ENCODE data around the gene FBXO48.
"Not testable (repeated sequence)": the region's sequence is repeated elsewhere in the genome, so short reads cannot be mapped to it uniquely, and the experiment has no call there.

Gene FBXO48, protein sequence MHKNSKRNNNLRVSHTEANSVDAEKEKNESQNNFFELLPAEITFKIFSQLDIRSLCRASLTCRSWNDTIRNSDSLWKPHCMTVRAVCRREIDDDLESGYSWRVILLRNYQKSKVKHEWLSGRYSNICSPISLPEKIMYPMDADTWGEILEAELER

GRCh38 chr2:68467077-68467960 lies at the start of gene FBXO48, which contains the start of gene APLF:
FBXO48 (minus strand) TSS chr2:68467294; CDS start chr2:68465145, 2,149 bp downstream.
APLF (plus strand) TSS chr2:68467585; CDS start chr2:68467732, 147 bp downstream.
- peak; percentile 100 for DNase-seq (ENCODE audit: low spot score)

DNA sequence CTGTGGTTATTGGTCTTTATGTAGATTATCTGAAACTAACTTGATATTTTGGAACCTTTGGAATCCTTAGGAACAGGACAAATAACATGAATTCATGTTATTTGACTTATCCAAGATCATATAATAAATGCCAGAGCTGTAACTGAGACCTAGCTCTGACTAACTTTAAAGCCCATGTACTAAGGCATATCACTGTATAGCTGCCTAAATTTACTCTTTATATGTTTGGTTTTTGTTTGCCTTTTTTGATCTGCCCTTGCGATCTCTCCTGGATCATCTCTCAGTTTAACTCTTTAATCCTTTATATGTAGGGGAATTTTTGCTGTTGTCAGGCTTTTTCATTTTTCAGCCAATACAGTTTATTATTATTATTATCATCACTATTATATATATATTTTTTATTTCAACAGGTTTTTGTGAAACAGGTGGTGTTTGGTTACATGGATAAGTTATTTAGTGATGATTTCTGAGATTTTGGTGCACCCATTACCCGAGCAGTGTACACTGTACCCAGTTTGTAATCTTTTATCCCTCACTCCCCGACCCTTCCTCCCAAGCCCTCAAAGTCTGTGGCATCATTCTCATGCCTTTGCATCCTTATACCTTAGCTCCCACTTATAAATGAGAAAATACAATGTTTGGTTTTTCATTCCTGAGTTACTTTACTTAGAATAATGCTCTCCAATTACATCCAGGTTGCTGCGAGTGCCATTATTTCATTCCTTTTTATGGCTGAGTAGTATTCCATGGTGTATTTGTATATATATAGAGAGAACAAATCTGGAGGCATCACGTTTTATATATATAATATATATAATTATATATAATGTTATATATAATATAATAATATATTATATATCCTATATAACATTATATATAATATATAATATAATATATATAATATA lies 49.2 kb upstream of the FBXO48 start:
- DNase-seq (ENCODE audit: low spot score) = no peak

GRCh38 chr2:68514316-68514929 lies 47.3 kb upstream of the FBXO48 start:
- DNase-seq (ENCODE audit: low spot score) = no peak

DNA sequence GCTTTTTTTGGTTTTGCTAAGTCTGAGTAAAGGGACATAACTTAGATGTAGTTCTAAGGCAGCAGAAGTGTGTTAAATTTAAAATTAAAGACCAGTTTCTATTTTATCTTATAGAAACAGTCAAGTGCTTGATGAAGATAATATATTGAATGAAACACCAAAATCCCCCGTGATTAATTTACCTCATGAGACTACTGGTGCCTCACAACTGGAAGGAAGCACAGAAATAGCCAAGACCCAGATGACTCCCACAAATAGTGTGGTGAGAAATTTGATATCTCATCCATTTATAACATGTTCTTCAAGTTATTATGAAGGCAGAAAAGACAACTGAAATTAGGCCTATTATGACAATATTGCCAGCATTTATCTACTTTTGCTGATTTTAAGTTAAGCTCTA lies 45.9 kb upstream of the FBXO48 start:
- DNase-seq (ENCODE audit: low spot score) = no peak

- no peak for DNase-seq (ENCODE audit: low spot score)
Observed at GRCh38 chr2:68512326-68512725, 45.2 kb upstream of the FBXO48 start.

GRCh38 chr2:68506170-68506569 lies 39.1 kb upstream of the FBXO48 start:
- DNase-seq (ENCODE audit: low spot score) = no peak

GRCh38 chr2:68505603-68506159 lies 38.6 kb upstream of the FBXO48 start:
- DNase-seq (ENCODE audit: low spot score) = no peak

- no peak for DNase-seq (ENCODE audit: low spot score)
Observed at GRCh38 chr2:68501768-68502167, 34.7 kb upstream of the FBXO48 start.

- no peak for DNase-seq (ENCODE audit: low spot score)
Observed at GRCh38 chr2:68500649-68501048, 33.6 kb upstream of the FBXO48 start.

DNA sequence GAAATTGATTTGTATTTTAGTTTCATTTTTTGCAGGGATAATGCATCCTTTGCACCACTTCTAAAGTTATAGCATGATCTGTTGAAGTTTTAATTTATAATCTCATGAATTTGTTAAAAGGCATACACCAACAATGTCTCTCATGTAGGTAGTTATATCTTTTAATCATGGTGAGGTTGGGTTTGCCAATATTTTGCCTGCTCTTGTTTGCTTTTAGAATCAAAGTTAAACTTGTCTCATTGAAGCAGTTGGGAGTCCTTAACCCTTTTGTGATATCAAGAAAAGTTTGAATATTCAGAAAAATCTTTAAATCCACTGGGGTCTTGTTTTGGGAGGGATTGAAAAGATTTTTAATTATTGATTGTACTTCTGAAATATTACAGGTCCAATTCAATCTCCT lies 32.0 kb upstream of the FBXO48 start:
- no peak for DNase-seq (ENCODE audit: low spot score)

GRCh38 chr2:68491582-68491981 lies 24.5 kb upstream of the FBXO48 start:
- no peak for DNase-seq (ENCODE audit: low spot score)

DNA sequence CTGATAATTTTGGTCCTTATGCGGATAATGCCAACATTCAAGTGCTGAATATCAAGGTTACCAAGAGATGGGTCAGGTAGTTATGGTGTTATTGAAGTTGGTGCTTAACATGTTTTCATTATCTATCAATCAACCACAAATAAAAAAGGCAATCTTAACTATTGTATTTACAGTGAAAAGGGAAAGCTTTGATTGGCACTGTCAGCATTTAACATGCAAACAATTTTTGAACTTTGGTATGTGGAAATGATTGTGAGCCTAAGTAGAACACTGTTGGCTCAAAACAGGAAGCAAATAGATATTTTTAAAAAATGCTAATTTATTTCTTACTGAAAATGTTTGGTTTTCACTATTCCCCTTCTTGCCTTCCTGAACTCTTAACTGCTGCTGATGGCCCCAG lies 22.2 kb upstream of the FBXO48 start:
- no peak for DNase-seq (ENCODE audit: low spot score)

DNA sequence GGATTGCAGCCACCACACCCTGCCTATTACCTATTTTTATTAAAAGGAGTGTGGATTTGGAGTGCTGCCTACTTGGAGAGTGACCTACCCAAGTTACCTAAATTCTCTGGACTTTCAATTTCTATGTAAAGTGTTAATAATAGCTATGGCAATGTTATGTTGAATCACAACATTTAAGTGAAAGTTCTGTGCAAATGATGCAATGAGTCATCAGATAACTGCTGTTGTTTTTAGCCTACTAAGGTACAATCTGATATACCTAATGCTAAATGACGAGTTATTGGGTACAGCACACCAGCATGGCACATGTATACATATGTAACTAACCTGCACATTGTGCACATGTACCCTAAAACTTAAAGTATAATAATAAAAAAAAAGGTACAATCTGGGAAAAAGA lies 21.5 kb upstream of the FBXO48 start:
- not testable (repeated sequence) for DNase-seq (ENCODE audit: low spot score)

- peak; percentile 56 for DNase-seq (ENCODE audit: low spot score)
Observed at GRCh38 chr2:68487773-68488355, 20.8 kb upstream of the FBXO48 start.

- no peak for DNase-seq (ENCODE audit: low spot score)
Observed at GRCh38 chr2:68483011-68483410, 15.9 kb upstream of the FBXO48 start.

GRCh38 chr2:68482296-68482820 lies 15.3 kb upstream of the FBXO48 start:
- no peak for DNase-seq (ENCODE audit: low spot score)

- DNase-seq (ENCODE audit: low spot score) = no peak
Observed at GRCh38 chr2:68478688-68479087, 11.6 kb upstream of the FBXO48 start.

- no peak for DNase-seq (ENCODE audit: low spot score)
Observed at GRCh38 chr2:68476454-68476853, 9.4 kb upstream of the FBXO48 start.

GRCh38 chr2:68475576-68475975 lies 8.5 kb upstream of the FBXO48 start:
- no peak for DNase-seq (ENCODE audit: low spot score)

GRCh38 chr2:68475110-68475509 lies 8.0 kb upstream of the FBXO48 start:
- no peak for DNase-seq (ENCODE audit: low spot score)

GRCh38 chr2:68472796-68473414 lies 5.8 kb upstream of the FBXO48 start:
- DNase-seq (ENCODE audit: low spot score) = no peak

All from NAMALWA (cell line).